Measurements from ENCODE around the gene ST6GAL2.

DNA sequence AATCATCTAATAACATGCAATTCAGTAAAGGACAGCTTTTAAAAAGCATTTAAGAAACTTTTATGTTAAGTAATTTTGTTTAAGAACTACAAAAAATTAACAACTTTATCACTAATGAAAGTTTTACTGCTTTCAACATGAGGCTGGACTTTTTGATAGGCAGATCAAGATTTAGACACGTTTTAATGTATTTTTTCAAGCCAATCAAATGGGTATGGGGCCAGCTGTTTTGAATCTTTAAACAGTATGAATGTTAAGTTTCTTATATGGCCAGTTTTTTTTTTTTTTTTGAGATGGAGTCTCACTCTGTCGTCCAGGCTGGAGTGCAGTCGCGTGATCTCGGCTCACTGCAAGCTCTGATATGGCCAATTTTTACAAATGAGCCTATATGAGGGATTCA lies 73.1 kb downstream of the ST6GAL2 start:
- TF ChIP-seq, protein P1, sequence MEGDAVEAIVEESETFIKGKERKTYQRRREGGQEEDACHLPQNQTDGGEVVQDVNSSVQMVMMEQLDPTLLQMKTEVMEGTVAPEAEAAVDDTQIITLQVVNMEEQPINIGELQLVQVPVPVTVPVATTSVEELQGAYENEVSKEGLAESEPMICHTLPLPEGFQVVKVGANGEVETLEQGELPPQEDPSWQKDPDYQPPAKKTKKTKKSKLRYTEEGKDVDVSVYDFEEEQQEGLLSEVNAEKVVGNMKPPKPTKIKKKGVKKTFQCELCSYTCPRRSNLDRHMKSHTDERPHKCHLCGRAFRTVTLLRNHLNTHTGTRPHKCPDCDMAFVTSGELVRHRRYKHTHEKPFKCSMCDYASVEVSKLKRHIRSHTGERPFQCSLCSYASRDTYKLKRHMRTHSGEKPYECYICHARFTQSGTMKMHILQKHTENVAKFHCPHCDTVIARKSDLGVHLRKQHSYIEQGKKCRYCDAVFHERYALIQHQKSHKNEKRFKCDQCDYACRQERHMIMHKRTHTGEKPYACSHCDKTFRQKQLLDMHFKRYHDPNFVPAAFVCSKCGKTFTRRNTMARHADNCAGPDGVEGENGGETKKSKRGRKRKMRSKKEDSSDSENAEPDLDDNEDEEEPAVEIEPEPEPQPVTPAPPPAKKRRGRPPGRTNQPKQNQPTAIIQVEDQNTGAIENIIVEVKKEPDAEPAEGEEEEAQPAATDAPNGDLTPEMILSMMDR (IDR thresholded peaks at IDR 0.05) = no peak
- TF ChIP-seq SMAD3 (CRISPR knock-in tag; IDR thresholded peaks at IDR 0.05; ENCODE audit: borderline replicate concordance) = no peak
- no peak for TF ChIP-seq NR3C1 (CRISPR knock-in tag; conservative IDR thresholded peaks at IDR 0.05; ENCODE audit: low read depth)
- no peak for TF ChIP-seq CBFB (CRISPR knock-in tag; IDR thresholded peaks at IDR 0.05; ENCODE audit: low read depth)
- TF ChIP-seq FOXJ3 (CRISPR knock-in tag; IDR thresholded peaks at IDR 0.05; ENCODE audit: borderline replicate concordance) = no peak
- no peak for TF ChIP-seq SMAD4 (CRISPR knock-in tag; IDR thresholded peaks at IDR 0.05)
- TF ChIP-seq, protein P2, sequence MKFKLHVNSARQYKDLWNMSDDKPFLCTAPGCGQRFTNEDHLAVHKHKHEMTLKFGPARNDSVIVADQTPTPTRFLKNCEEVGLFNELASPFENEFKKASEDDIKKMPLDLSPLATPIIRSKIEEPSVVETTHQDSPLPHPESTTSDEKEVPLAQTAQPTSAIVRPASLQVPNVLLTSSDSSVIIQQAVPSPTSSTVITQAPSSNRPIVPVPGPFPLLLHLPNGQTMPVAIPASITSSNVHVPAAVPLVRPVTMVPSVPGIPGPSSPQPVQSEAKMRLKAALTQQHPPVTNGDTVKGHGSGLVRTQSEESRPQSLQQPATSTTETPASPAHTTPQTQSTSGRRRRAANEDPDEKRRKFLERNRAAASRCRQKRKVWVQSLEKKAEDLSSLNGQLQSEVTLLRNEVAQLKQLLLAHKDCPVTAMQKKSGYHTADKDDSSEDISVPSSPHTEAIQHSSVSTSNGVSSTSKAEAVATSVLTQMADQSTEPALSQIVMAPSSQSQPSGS (CRISPR knock-in tag; IDR thresholded peaks at IDR 0.05; ENCODE audit: borderline replicate concordance, low read depth) = no peak

Measured in WTC11 (cell line).